Endodermal cell (in vitro differentiated cells): ENCODE data around the gene UPK2. TPM values are rescaled to one million over a fixed set of nuclear protein-coding genes. Genes with fewer than 3 reads are reported as not detected.

Experiments used
- DNase-seq: peaks from one replicate; pipeline ENCODE4 v3.0.0-alpha.2; 2017
- H3K27ac ChIP-seq: 2 replicates; pipeline ENCODE4 v1.5.1; 2013; ENCODE audit warnings: mild to moderate bottlenecking, low read depth, low read length, moderate library complexity
- H3K27me3 ChIP-seq: 2 replicates; pipeline ENCODE4 v1.6.1; 2013; ENCODE audit warnings: mild to moderate bottlenecking, low read length, moderate library complexity; ENCODE audit not compliant: insufficient read depth, control insufficient read depth, poor library complexity, severe bottlenecking
- H3K36me3 ChIP-seq: 2 replicates; pipeline ENCODE4 v1.7.0; 2013; ENCODE audit warnings: mild to moderate bottlenecking, low read length, moderate library complexity; ENCODE audit not compliant: control insufficient read depth, insufficient read depth
- H3K4me1 ChIP-seq: one replicate; pipeline ENCODE4 v1.7.0; 2013; ENCODE audit warnings: low read length; ENCODE audit not compliant: control insufficient read depth, insufficient read depth
- H3K4me3 ChIP-seq: 2 replicates; pipeline ENCODE4 v1.5.1; 2013; ENCODE audit warnings: mild to moderate bottlenecking, low read length, moderate library complexity
- H3K9ac ChIP-seq: 2 replicates; pipeline ENCODE4 v1.6.1; 2013; ENCODE audit warnings: mild to moderate bottlenecking, low read length, moderate library complexity; ENCODE audit not compliant: poor library complexity, severe bottlenecking; ENCODE audit errors: extremely low read depth
- H3K9me3 ChIP-seq: 2 replicates; pipeline ENCODE4 v1.6.1; 2013; ENCODE audit warnings: mild to moderate bottlenecking, low read length, moderate library complexity; ENCODE audit not compliant: control insufficient read depth
- H3K27ac Mint-ChIP-seq: 2 replicates; pipeline ENCODE4 v1.8.0; 2020; ENCODE audit warnings: mixed read lengths
- H3K27me3 Mint-ChIP-seq: 2 replicates; pipeline ENCODE4 v1.8.0; 2021; ENCODE audit warnings: mild to moderate bottlenecking, mixed read lengths; ENCODE audit not compliant: insufficient read depth
- H3K36me3 Mint-ChIP-seq: 2 replicates; pipeline ENCODE4 v1.8.0; 2020; ENCODE audit warnings: low read depth, mixed read lengths
- H3K4me1 Mint-ChIP-seq: 2 replicates; pipeline ENCODE4 v1.8.0; 2020; ENCODE audit warnings: mixed read lengths
- H3K4me3 Mint-ChIP-seq: 2 replicates; pipeline ENCODE4 v1.8.0; 2020; ENCODE audit warnings: mild to moderate bottlenecking, moderate library complexity, mixed read lengths
- H3K9me3 Mint-ChIP-seq: 2 replicates; pipeline ENCODE4 v1.8.0; 2020; ENCODE audit warnings: mild to moderate bottlenecking, mixed read lengths
- WGBS, 2 experiments: methylation state at CpG; one replicate each; pipeline versions ENCODE4 v1.1.5 to v1.1.7; 2013; ENCODE audit warnings: missing lambda C conversion rate in 2 of 2, mixed read lengths in 1 of 2; ENCODE audit not compliant: insufficient coverage in 1 of 2, insufficient read length in 1 of 2; 5-methylcytosine and 5-hydroxymethylcytosine counted together
- total RNA-seq, 2 donors: library from RNA; stranded (reverse); fragmentation: NEBNext Ultra II Directional in 1 of 2; extraction: Animal tissue kit (Norgen Biotek cat#: 25700) in 1 of 2; gene quantifications; 2 replicates in 1 of 2; 3 replicates in 1 of 2; pipeline ENCODE4 v1.2.1, GENCODE V29; 2021
- TF ChIP-seq, protein P1 (sequence below): fragments of 200-600 bp; sonication (generic); conservative IDR thresholded peaks from 2 replicates; pipeline ENCODE4 v1.5.0; 2021; ENCODE audit warnings: antibody characterized with exemption, mild to moderate bottlenecking

UPK2 gene
- total RNA-seq, 2 donors from 2014 or later: 0.38 TPM; not detected in 1

DNA sequence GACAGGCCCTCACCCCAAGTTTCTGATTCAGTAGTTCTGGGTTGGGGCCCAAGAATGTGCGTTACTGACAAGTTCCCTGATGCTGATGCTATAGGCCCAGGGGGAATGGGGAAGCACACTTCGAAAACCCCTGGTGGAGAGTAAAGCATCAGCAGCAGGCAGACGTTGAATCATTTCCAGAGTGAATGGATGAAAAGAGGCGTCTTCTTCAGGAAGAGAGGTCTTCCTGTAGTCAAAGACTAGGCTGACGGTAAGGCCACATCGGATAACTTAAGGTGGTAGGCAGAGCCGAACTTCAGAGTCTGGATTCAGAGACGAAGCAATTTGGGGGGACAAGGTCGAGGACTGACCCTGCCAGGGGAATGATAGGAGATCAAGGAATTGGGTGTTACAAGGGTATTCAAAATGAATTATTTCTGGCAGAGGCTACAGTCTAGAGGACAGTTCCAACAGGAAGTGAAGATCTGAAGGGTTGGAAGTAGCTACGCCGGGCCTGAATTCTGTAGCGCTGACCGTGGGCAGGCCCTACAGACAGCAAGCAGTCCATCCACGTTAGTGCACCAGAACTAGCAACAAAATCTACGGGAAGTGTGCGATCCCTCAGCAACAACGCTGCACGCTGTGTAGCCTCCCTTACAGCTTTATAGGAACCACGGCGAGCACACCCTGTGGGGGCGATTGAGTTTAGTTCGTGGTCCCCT, 41.0 kb downstream of the UPK2 start:
- H3K27ac Mint-ChIP-seq: peak overlapping the region; percentile 76
- no peaks in the 10 kb centered on the region for H3K27me3 ChIP-seq
- no peaks in the 10 kb centered on the region for H3K27me3 Mint-ChIP-seq
- H3K9ac ChIP-seq: peak overlapping the region; percentile 71
- no peaks in the 10 kb centered on the region for H3K4me1 ChIP-seq
- peaks cover 28% of the 10 kb centered on the region for H3K36me3 ChIP-seq
- H3K4me3 ChIP-seq: peak overlapping the region; percentile 88
- peaks cover 5% of the 10 kb centered on the region for H3K9me3 ChIP-seq
- H3K27ac ChIP-seq: no peak overlapping the region
- peak overlapping the region; percentile 98 for H3K4me3 Mint-ChIP-seq
- DNase-seq: peak; percentile 63
- TF ChIP-seq, protein P1, sequence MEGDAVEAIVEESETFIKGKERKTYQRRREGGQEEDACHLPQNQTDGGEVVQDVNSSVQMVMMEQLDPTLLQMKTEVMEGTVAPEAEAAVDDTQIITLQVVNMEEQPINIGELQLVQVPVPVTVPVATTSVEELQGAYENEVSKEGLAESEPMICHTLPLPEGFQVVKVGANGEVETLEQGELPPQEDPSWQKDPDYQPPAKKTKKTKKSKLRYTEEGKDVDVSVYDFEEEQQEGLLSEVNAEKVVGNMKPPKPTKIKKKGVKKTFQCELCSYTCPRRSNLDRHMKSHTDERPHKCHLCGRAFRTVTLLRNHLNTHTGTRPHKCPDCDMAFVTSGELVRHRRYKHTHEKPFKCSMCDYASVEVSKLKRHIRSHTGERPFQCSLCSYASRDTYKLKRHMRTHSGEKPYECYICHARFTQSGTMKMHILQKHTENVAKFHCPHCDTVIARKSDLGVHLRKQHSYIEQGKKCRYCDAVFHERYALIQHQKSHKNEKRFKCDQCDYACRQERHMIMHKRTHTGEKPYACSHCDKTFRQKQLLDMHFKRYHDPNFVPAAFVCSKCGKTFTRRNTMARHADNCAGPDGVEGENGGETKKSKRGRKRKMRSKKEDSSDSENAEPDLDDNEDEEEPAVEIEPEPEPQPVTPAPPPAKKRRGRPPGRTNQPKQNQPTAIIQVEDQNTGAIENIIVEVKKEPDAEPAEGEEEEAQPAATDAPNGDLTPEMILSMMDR: peak; percentile 64
- peaks cover 15% of the 10 kb centered on the region for H3K4me1 Mint-ChIP-seq
- 35 to 58% methylated on average over 15 to 22 of the region's 22 CpGs for WGBS, 2 experiments
- H3K36me3 Mint-ChIP-seq: peaks cover 32% of the 10 kb centered on the region
- H3K9me3 Mint-ChIP-seq: peaks cover 14% of the 10 kb centered on the region

DNA sequence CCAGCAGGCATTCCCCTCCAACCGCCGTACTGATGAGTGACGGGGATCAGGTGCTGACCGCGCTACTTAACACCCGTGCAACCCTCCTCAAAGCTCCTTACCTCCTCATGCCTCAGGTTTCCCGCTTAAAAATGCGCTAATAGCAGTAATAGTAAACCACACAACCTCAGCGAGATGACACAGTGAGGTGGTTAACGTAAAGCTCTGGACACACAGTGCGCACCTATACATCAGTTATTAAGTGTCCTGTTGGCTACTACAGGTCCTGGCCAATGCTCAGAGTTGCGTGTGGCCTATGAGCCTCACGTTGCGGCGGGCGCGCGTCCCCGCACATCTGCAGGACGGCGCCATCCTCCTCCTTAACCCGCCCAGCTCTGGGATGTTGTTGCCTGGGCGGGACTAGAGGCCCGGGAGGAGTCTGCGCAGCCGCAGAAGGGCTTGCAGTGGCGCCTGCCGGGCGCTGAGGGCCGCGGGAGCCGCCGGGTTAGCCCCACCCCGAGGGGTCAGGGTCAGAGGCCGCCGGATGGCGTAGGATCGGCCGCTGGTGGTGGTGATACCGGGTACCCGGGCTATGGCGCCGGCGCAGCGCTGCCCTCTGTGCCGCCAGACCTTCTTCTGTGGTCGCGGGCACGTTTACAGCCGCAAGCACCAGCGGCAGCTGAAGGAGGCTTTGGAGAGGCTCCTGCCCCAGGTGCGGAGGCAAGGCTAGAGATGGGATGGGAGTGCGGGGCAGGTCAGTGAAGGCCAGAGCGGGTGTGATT, 41.7 kb downstream of the UPK2 start, which contains the start of gene CENATAC:
Gene CENATAC, plus strand, starts transcription at position 512 of the 761 bp plus-strand sequence. Its CDS starts 60 bp downstream, at position 572.
- peak within 1 kb of the TSS; percentile 98 for H3K4me3 Mint-ChIP-seq
- TF ChIP-seq, protein P1: peak; percentile 22

DNA sequence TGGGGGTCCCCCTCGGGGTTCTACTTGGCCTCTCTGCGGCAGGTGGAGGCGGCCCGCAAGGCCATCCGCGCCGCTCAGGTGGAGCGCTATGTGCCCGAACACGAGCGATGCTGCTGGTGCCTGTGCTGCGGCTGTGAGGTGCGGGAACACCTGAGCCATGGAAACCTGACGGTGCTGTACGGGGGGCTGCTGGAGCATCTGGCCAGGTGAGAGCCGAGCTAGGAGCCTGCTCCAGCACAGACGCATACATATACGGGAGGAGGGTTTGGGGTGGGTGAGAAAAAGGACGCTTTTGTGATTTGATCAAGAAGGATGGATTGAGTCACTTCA, 42.3 kb downstream of the UPK2 start:
- Histone ChIP-seq H3K36me3 (peaks cover 38% of the 10 kb centered on the region), H3K27me3 (no peaks in the 10 kb centered on the region), H3K9me3 (no peaks in the 10 kb centered on the region), H3K9ac (peak overlapping the region; percentile 71), H3K4me3 (peak overlapping the region; percentile 88), H3K4me1 (no peaks in the 10 kb centered on the region), H3K27ac (peak overlapping the region; percentile 25)
- Mint-ChIP-seq H3K36me3 (peaks cover 39% of the 10 kb centered on the region), H3K4me1 (peaks cover 15% of the 10 kb centered on the region), H3K27ac (peak overlapping the region; percentile 99), H3K9me3 (peaks cover 2% of the 10 kb centered on the region), H3K4me3 (peak overlapping the region; percentile 98), H3K27me3 (no peaks in the 10 kb centered on the region)
- no peak for DNase-seq
- TF ChIP-seq, protein P1: no peak
- 0% methylated on average over 7 to 19 of the region's 19 CpGs for WGBS, 2 experiments

More for the DNA sequence above, 41.7 kb downstream of the UPK2 start, which contains the start of gene CENATAC:
- H3K9me3 ChIP-seq: peaks cover 1% of the 10 kb centered on the region
- no peaks in the 10 kb centered on the region for H3K4me1 ChIP-seq
- Mint-ChIP-seq H3K4me1 (peaks cover 15% of the 10 kb centered on the region), H3K27ac (peak within 1 kb of the TSS; percentile 99), H3K9me3 (peaks cover 7% of the 10 kb centered on the region), H3K27me3 (no peaks in the 10 kb centered on the region), H3K36me3 (peaks cover 36% of the 10 kb centered on the region)
- H3K36me3 ChIP-seq: peaks cover 34% of the 10 kb centered on the region
- peak within 1 kb of the TSS; percentile 25 for H3K27ac ChIP-seq
- WGBS, 2 experiments: 0% methylated on average over 37 to 54 of the region's 54 CpGs
- H3K4me3 ChIP-seq: peak within 1 kb of the TSS; percentile 88
- H3K9ac ChIP-seq: peak within 1 kb of the TSS; percentile 71
- no peaks in the 10 kb centered on the region for H3K27me3 ChIP-seq
- DNase-seq: peak; percentile 98
